ENCODE measurements around the gene FCHSD1. TPM values are rescaled to one million over a fixed set of nuclear protein-coding genes. Genes with fewer than 3 reads are reported as not detected.
A peak's percentile ranks its signal among the peaks of the same experiment; 100 is the strongest.

Gene FCHSD1
- 10 to 100 TPM in 3 of 4 donors, 1 to 10 TPM in 1; 8.3 to 22.0 (median 13.6) TPM for polyA plus RNA-seq
- long read RNA-seq, donor 1, partial matches to known transcripts: 8 of 13 reads
- long read RNA-seq, donor 1, other reads (novel, unspliced or antisense): 0 of 13 reads
- long read RNA-seq, donor 2, partial matches to known transcripts: 0 of 1 reads
- long read RNA-seq, donor 2, other reads (novel, unspliced or antisense): 0 of 1 reads
- long read RNA-seq, donor 3, partial matches to known transcripts: 0 of 2 reads
- long read RNA-seq, donor 3, other reads (novel, unspliced or antisense): 0 of 2 reads
- long read RNA-seq, donor 4: 0 reads
- long read RNA-seq, donor 5, partial matches to known transcripts: 5 of 6 reads
- long read RNA-seq, donor 5, other reads (novel, unspliced or antisense): 0 of 6 reads
- long read RNA-seq, donor 6, partial matches to known transcripts: 0 of 1 reads
- long read RNA-seq, donor 6, other reads (novel, unspliced or antisense): 0 of 1 reads
- long read RNA-seq, donor 7: 0 reads
- long read RNA-seq, donor 8: 0 reads
- long read RNA-seq, donor 9, partial matches to known transcripts: 0 of 1 reads
- long read RNA-seq, donor 9, other reads (novel, unspliced or antisense): 0 of 1 reads
- long read RNA-seq, donor 10, transcript FCHSD1-204 (8 exons, 802 nt): major isoform, 5 of 5 reads
- long read RNA-seq, donor 10, partial matches to known transcripts: 0 of 5 reads
- long read RNA-seq, donor 10, other reads (novel, unspliced or antisense): 0 of 5 reads

- FAIRE-seq: no peak
Measured at GRCh38 chr5:141650851-141651727, at the start of gene FCHSD1. Gene FCHSD1, minus strand, starts transcription at chr5:141651418. Its CDS starts 50 bp downstream, at chr5:141651368.

GRCh38 chr5:141697586-141697985, 46.4 kb upstream of the FCHSD1 start:
- WGBS, 3 donors: 85 to 91% (median 89%) methylated on average over 3 of the region's 3 CpGs

More at GRCh38 chr5:141650851-141651727, at the start of gene FCHSD1:
- Histone ChIP-seq H3K27me3 (ENCODE audit: control insufficient read depth in 3 of 3, insufficient read depth in 3 of 3, low read length in 3 of 3) (no peaks in the 10 kb centered on the region), H3K4me3 (ENCODE audit: low read depth in 1 of 3, low read length in 3 of 3) (peak within 1 kb of the TSS; percentile 58 to 80 (median 60)), H3K27ac (ENCODE audit: low read depth in 1 of 3, low read length in 2 of 3) (peak within 1 kb of the TSS in 1 of 3 donors; percentile 74), H3K9me3 (ENCODE audit: control insufficient read depth in 2 of 2, insufficient read depth in 1 of 2, low read depth in 1 of 2, low read length in 1 of 2) (no peaks in the 10 kb centered on the region), H3K4me1 (ENCODE audit: control insufficient read depth in 3 of 3, insufficient read depth in 2 of 3, low read depth in 1 of 3, low read length in 2 of 3) (peaks cover 0 to 7% (median 3%) of the 10 kb centered on the region in 3 donors), H3K36me3 (ENCODE audit: control insufficient read depth in 3 of 3, insufficient read depth in 2 of 3, low read depth in 1 of 3, low read length in 3 of 3) (peaks cover 0 to 39% (median 4%) of the 10 kb centered on the region in 3 donors)
- WGBS, 3 donors: 3 to 5% (median 4%) methylated on average over 48 to 50 of the region's 50 CpGs
- DNase-seq: peak; percentile 82 to 92

GRCh38 chr5:141696431-141696830, 45.2 kb upstream of the FCHSD1 start:
- H3K27ac ChIP-seq (ENCODE audit: low read depth in 1 of 3, low read length in 2 of 3): no peak overlapping the region
- peaks cover 0 to 39% (median 9%) of the 10 kb centered on the region in 3 donors for H3K27me3 ChIP-seq (ENCODE audit: control insufficient read depth in 3 of 3, insufficient read depth in 3 of 3, low read length in 3 of 3)
- FAIRE-seq (no peak), DNase-seq (no peak)
- 80 to 99% (median 89%) methylated on average over 2 of the region's 2 CpGs for WGBS, 3 donors
- H3K4me1 ChIP-seq (ENCODE audit: control insufficient read depth in 3 of 3, insufficient read depth in 2 of 3, low read depth in 1 of 3, low read length in 2 of 3): peaks cover 0 to 15% (median 0%) of the 10 kb centered on the region in 3 donors
- no peaks in the 10 kb centered on the region for H3K36me3 ChIP-seq (ENCODE audit: control insufficient read depth in 3 of 3, insufficient read depth in 2 of 3, low read depth in 1 of 3, low read length in 3 of 3)
- H3K9me3 ChIP-seq (ENCODE audit: control insufficient read depth in 2 of 2, insufficient read depth in 1 of 2, low read depth in 1 of 2, low read length in 1 of 2): no peaks in the 10 kb centered on the region
- H3K4me3 ChIP-seq (ENCODE audit: low read depth in 1 of 3, low read length in 3 of 3): no peak overlapping the region

More at GRCh38 chr5:141697586-141697985, 46.4 kb upstream of the FCHSD1 start:
- H3K9me3 ChIP-seq (ENCODE audit: control insufficient read depth in 2 of 2, insufficient read depth in 1 of 2, low read depth in 1 of 2, low read length in 1 of 2): no peaks in the 10 kb centered on the region
- FAIRE-seq (no peak), DNase-seq (no peak)
- peaks cover 0 to 21% (median 0%) of the 10 kb centered on the region in 3 donors for H3K4me1 ChIP-seq (ENCODE audit: control insufficient read depth in 3 of 3, insufficient read depth in 2 of 3, low read depth in 1 of 3, low read length in 2 of 3)
- no peak overlapping the region for H3K4me3 ChIP-seq (ENCODE audit: low read depth in 1 of 3, low read length in 3 of 3)
- H3K27ac ChIP-seq (ENCODE audit: low read depth in 1 of 3, low read length in 2 of 3): no peak overlapping the region
- peaks cover 0 to 50% (median 11%) of the 10 kb centered on the region in 3 donors for H3K27me3 ChIP-seq (ENCODE audit: control insufficient read depth in 3 of 3, insufficient read depth in 3 of 3, low read length in 3 of 3)
- H3K36me3 ChIP-seq (ENCODE audit: control insufficient read depth in 3 of 3, insufficient read depth in 2 of 3, low read depth in 1 of 3, low read length in 3 of 3): no peaks in the 10 kb centered on the region

GRCh38 chr5:141695627-141696215, 44.5 kb upstream of the FCHSD1 start:
- FAIRE-seq (no peak), DNase-seq (peak; percentile 48 to 49)
- 33 to 54% (median 44%) methylated on average over 11 of the region's 11 CpGs for WGBS, 3 donors
- Histone ChIP-seq H3K27me3 (ENCODE audit: control insufficient read depth in 3 of 3, insufficient read depth in 3 of 3, low read length in 3 of 3) (peaks cover 0 to 37% (median 8%) of the 10 kb centered on the region in 3 donors), H3K27ac (ENCODE audit: low read depth in 1 of 3, low read length in 2 of 3) (no peak overlapping the region), H3K36me3 (ENCODE audit: control insufficient read depth in 3 of 3, insufficient read depth in 2 of 3, low read depth in 1 of 3, low read length in 3 of 3) (no peaks in the 10 kb centered on the region), H3K4me3 (ENCODE audit: low read depth in 1 of 3, low read length in 3 of 3) (no peak overlapping the region), H3K4me1 (ENCODE audit: control insufficient read depth in 3 of 3, insufficient read depth in 2 of 3, low read depth in 1 of 3, low read length in 2 of 3) (peaks cover 0 to 13% (median 0%) of the 10 kb centered on the region in 3 donors), H3K9me3 (ENCODE audit: control insufficient read depth in 2 of 2, insufficient read depth in 1 of 2, low read depth in 1 of 2, low read length in 1 of 2) (no peaks in the 10 kb centered on the region)

- Histone ChIP-seq H3K4me3 (ENCODE audit: low read depth in 1 of 3, low read length in 3 of 3) (no peak overlapping the region), H3K9me3 (ENCODE audit: control insufficient read depth in 2 of 2, insufficient read depth in 1 of 2, low read depth in 1 of 2, low read length in 1 of 2) (no peaks in the 10 kb centered on the region), H3K27me3 (ENCODE audit: control insufficient read depth in 3 of 3, insufficient read depth in 3 of 3, low read length in 3 of 3) (peaks cover 0 to 32% (median 4%) of the 10 kb centered on the region in 3 donors), H3K36me3 (ENCODE audit: control insufficient read depth in 3 of 3, insufficient read depth in 2 of 3, low read depth in 1 of 3, low read length in 3 of 3) (no peaks in the 10 kb centered on the region), H3K27ac (ENCODE audit: low read depth in 1 of 3, low read length in 2 of 3) (no peak overlapping the region), H3K4me1 (ENCODE audit: control insufficient read depth in 3 of 3, insufficient read depth in 2 of 3, low read depth in 1 of 3, low read length in 2 of 3) (peaks cover 0 to 13% (median 0%) of the 10 kb centered on the region in 3 donors)
- DNase-seq: no peak
- no peak for FAIRE-seq
- WGBS, 3 donors: 38 to 69% (median 63%) methylated on average over 5 of the region's 5 CpGs
Measured at GRCh38 chr5:141694479-141694878, 43.3 kb upstream of the FCHSD1 start.

- Histone ChIP-seq H3K27ac (ENCODE audit: low read depth in 1 of 3, low read length in 2 of 3) (no peak overlapping the region), H3K4me1 (ENCODE audit: control insufficient read depth in 3 of 3, insufficient read depth in 2 of 3, low read depth in 1 of 3, low read length in 2 of 3) (peaks cover 0 to 13% (median 0%) of the 10 kb centered on the region in 3 donors), H3K27me3 (ENCODE audit: control insufficient read depth in 3 of 3, insufficient read depth in 3 of 3, low read length in 3 of 3) (peaks cover 0 to 28% (median under 1%) of the 10 kb centered on the region in 3 donors), H3K4me3 (ENCODE audit: low read depth in 1 of 3, low read length in 3 of 3) (no peak overlapping the region), H3K9me3 (ENCODE audit: control insufficient read depth in 2 of 2, insufficient read depth in 1 of 2, low read depth in 1 of 2, low read length in 1 of 2) (no peaks in the 10 kb centered on the region), H3K36me3 (ENCODE audit: control insufficient read depth in 3 of 3, insufficient read depth in 2 of 3, low read depth in 1 of 3, low read length in 3 of 3) (no peaks in the 10 kb centered on the region)
- WGBS, 3 donors: 67 to 74% (median 72%) methylated on average over 25 of the region's 25 CpGs
- peak in 1 of 2 donors; percentile 21 for DNase-seq
- no peak for FAIRE-seq
Measured at GRCh38 chr5:141692919-141693725, 41.9 kb upstream of the FCHSD1 start.

GRCh38 chr5:141692533-141692888, 41.3 kb upstream of the FCHSD1 start:
- WGBS, 3 donors: 28 to 37% (median 33%) methylated on average over 5 of the region's 5 CpGs

More at GRCh38 chr5:141692533-141692888, 41.3 kb upstream of the FCHSD1 start:
- no peaks in the 10 kb centered on the region for H3K36me3 ChIP-seq (ENCODE audit: control insufficient read depth in 3 of 3, insufficient read depth in 2 of 3, low read depth in 1 of 3, low read length in 3 of 3)
- FAIRE-seq (no peak), DNase-seq (no peak)
- H3K4me1 ChIP-seq (ENCODE audit: control insufficient read depth in 3 of 3, insufficient read depth in 2 of 3, low read depth in 1 of 3, low read length in 2 of 3): peaks cover 0 to 13% (median 0%) of the 10 kb centered on the region in 3 donors
- no peak overlapping the region for H3K27ac ChIP-seq (ENCODE audit: low read depth in 1 of 3, low read length in 2 of 3)
- no peaks in the 10 kb centered on the region for H3K9me3 ChIP-seq (ENCODE audit: control insufficient read depth in 2 of 2, insufficient read depth in 1 of 2, low read depth in 1 of 2, low read length in 1 of 2)
- peaks cover 0 to 23% (median 0%) of the 10 kb centered on the region in 3 donors for H3K27me3 ChIP-seq (ENCODE audit: control insufficient read depth in 3 of 3, insufficient read depth in 3 of 3, low read length in 3 of 3)
- peak overlapping the region in 1 of 3 donors; percentile 28 for H3K4me3 ChIP-seq (ENCODE audit: low read depth in 1 of 3, low read length in 3 of 3)
